ENCODE measurements around the gene IL16.
"Not testable (repeated sequence)": the region's sequence is repeated elsewhere in the genome, so short reads cannot be mapped to it uniquely, and the experiment has no call there.

Gene IL16

DNA sequence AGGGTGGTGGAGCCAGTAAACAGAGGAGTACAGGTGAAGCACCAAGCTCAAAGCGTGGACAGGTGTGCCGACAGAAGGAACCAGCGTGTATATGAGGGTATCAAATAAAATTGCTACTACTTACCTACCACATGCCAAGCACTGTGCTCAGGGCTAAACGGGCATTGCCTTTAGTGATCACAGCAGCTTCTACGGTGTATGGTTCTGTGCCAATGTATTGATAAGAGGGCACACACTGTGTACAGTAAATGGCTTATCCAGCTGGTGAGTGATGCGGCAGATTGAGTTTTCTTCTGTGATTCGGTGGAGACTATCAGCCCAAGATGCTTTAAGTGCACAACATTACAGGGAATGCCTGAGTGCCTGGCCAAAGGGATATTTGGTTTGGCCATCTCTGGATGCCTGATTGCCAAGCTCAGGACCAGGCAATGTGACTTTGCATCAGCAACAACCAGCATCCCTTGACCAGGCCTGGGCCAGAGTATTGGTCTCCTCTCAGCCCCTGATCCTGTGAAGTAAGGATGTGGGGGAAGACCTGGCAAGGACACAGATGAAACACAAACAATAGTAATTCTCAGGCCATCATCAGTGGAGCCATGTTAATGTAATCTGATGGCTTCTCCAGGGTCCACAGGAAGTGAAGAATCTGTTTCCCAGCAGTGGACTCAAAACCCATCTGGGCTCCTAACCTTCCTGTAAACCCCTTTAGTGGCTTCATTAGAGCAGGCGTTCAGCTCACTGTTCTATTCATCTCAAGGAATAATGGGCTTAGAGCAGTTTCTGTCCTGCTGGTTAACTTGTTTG lies 113.2 kb downstream of the IL16 start:
- no peak for DNase-seq (ENCODE audit: low read depth in 4 of 4, low spot score in 1 of 4)

GRCh38 chr15:81310480-81310879 lies 113.8 kb downstream of the IL16 start:
- DNase-seq (ENCODE audit: low read depth in 4 of 4, low spot score in 1 of 4): no peak

DNA sequence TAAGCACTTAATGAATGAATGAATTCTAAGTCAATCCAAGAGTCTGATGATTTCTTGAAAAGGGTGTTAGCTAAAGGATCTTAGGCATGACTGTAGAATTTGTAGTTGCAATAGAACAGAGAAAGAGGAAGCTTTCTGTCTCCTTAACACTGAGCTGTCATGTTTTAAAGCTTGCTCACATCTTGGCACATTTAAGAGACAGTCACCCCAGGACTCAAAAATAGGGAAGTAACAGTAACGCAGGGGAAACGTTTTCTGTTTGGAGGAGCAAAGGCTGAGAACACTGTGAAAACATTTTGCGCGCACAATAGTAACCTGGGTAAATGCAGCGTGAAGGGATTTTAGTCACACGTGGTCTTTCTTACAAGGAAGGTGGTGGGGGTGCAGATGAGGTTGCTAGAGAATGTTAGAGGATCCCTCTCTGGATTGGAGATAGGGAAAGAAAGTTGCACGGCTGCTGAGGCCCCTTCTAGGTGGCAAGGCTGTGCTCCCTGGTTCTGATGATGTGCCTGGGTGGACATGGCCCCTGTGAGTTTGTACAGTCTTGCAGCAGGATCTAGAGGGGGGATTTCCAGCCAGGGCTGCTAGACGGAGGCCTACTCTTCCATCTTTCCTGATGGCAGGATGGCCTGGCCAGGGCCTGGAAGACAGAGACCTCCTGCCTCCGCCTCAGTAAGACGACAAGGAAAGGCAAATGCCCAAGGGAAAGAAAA lies 115.2 kb downstream of the IL16 start:
- no peak for DNase-seq (ENCODE audit: low read depth in 4 of 4, low spot score in 1 of 4)

GRCh38 chr15:81312790-81313543 lies 116.3 kb downstream of the IL16 start:
- DNase-seq (ENCODE audit: low read depth in 4 of 4, low spot score in 1 of 4): no peak

GRCh38 chr15:81313686-81314085 lies 117.0 kb downstream of the IL16 start:
- DNase-seq (ENCODE audit: low read depth in 4 of 4, low spot score in 1 of 4): no peak

DNA sequence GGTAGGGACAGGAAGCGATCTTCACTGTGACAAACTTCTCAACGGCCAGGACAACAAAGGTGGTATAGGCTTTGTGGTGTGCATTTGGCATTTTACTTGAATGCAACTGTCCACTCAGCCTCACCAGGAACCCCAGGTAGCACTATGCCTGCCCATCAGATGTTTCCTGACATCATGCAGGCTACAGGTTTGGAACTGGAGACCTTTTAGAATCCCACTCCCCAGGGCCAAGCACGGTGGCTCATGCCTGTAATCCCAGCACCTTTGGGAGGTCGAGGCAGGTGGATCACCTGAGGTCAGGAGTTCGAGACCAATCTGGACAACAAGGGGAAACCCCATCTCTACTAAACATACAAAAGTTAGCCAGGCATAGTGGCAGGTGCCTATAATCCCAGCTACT lies 117.7 kb downstream of the IL16 start:
- no peak for DNase-seq (ENCODE audit: low read depth in 4 of 4, low spot score in 1 of 4)

DNA sequence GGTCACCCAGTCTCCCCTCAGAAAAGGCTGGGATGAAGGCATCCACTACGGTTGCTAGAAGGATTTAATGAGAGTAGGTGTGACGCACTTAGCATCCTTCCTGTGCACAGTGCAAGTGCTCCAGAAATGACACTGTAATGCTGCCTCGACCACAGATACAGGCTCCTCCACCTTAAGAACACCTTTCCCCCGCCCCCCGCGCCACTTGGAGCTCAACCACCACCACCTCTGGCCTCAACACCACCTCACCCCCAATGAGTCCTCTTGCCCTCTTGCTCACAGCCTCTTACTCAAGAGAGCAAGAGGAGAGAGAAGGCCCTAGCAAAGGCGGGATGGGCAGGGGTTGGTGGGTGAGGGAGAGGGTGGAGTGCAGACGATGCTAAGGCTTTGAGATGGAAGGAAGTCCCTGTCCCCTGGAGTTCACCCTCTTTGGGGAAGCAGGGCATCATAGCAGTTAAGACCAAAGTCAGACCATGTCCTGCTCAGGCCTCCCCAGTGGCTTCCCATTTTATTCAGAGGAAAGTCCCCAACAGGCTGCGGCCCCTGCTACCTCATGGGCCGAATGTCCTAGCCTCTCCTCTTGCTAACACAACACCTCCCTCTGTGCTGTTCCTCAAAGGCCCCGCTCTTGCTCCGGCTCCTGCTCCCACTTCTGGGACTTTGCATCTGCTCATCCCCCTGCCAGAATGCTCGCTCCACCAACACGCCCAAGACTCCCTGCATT lies 118.9 kb downstream of the IL16 start:
- no peak for DNase-seq (ENCODE audit: low read depth in 4 of 4, low spot score in 1 of 4)

GRCh38 chr15:81316267-81316666 lies 119.6 kb downstream of the IL16 start:
- no peak for DNase-seq (ENCODE audit: low read depth in 4 of 4, low spot score in 1 of 4)

GRCh38 chr15:81317642-81318017 lies 121.0 kb downstream of the IL16 start:
- no peak for DNase-seq (ENCODE audit: low read depth in 4 of 4, low spot score in 1 of 4)

DNA sequence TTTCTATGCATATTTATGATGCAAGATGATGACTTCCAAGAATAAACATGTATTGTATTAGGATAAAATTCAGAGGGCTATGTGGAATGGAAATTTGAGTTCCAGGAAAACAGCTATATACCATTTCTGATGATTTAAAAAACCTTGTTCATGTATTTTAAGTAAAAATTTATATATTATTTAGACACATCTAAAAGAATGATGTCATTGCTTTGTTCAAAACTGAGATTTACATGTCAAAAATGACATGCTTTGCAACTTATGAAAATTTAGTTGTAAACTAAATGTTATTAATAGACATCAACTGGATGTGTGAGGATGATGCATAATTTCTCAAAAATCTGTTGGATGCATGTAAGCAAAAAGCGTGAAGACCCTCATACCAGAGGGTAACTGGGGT lies 125.0 kb downstream of the IL16 start:
- no peak for DNase-seq (ENCODE audit: low read depth in 4 of 4, low spot score in 1 of 4)

GRCh38 chr15:81322676-81323253 lies 126.1 kb downstream of the IL16 start:
- DNase-seq (ENCODE audit: low read depth in 4 of 4, low spot score in 1 of 4): no peak

DNA sequence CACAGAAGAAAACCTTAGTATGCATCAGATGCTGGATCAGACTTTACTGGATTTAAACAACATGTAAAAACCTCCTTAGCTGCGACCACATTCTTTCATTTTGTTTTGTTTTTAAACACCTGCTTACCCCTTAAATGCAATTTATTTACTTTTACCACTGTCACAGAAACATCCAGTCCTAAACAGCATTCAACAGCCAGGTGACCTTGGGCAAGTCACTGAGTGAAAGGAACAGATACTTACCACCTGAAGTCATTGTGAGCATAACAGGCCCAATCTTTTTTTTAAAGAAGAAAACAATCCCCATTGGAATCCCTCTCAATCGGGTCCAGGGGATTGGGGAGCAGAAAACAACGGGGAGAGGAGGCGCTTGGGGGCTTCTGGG lies 126.9 kb downstream of the IL16 start:
- DNase-seq (ENCODE audit: low read depth in 4 of 4, low spot score in 1 of 4): no peak

DNA sequence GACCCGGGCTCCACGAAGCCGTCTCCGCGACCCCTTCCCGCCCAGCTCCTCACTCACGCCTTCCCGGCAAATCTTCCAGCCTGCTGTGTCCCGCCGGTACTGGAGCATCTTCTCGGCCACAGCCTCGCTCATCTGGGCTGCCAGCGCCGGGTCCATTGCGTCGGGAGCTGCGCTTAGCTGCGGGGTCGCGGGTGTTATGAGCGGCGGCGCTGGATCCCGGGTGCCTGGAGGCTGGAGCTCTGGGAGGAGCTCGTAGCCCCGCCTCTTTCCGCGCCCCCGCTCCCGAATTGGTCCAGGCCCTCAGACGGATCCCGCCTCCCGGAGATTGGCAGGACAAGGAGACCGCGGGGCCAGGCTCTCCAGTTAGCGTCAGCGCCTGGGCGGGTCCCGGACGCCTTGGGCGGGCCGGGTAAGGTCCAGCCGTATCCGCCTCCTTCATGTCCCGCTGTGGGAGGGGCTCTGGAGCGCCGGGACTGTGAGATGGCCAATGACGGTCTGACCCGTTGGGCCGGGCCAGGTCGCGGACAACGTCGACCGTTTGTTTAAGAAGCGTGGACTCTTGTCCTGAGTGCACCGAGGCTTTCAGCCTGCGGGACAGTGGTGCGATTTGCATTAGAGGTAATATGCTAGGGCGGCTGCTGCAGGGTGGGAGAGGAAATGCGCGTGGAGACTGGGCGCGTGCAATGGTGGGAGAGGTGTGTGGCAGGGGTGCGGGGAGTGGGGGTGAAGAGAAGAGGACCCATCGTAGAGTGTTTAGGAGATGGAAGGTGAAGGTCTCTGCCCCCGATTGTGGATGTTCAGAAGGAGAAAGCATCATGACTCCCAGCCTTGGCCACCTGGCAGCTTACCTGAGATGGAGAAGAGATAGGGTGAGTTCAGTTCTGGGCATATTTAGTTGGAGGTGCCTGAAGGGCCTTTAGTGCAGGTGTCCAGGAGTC lies 127.5 kb downstream of the IL16 start, which contains the start of gene STARD5:
STARD5 (minus strand) TSS at position 198 of the 938 bp plus-strand sequence; CDS start at position 156, 42 bp downstream.
- peak; percentile 90 to 97 (median 95) for DNase-seq (ENCODE audit: low read depth in 4 of 4, low spot score in 1 of 4)

DNA sequence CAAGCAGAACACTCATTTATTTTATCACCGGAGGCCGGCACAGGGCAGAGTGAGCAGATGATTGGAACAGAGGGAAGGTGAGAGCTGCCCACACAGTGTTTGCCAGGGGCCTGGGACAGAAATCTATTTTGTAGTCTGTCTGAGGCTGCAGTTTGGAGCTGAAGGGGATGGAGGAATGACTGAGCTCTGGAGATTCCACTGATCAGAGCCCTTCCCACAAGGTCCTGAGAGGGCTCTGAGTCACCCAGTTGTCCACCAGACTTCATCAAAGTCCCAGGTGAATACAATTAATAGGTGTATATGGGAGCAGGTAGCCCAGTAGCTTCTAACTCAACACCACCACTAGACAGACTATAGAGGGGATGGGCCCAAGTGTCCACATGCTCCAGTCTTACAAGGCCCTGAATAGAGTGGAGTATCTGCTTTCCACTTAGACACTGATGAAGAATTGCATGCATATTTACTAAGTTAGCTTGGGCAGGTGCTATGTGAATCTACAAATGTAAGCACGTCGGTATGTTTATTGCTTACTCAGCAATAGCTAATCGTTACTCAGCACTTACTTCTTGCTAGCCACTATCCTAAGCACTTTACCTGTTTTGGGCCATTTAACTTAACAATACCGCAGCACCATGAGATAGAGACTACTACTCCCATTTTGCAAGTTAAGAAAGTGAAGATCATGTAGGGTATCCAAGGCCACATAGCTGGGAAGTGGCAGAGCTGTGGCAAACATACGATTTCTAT lies 130.0 kb downstream of the IL16 start:
- no peak for DNase-seq (ENCODE audit: low read depth in 4 of 4, low spot score in 1 of 4)

GRCh38 chr15:81327516-81327915 lies 130.8 kb downstream of the IL16 start:
- DNase-seq (ENCODE audit: low read depth in 4 of 4, low spot score in 1 of 4): no peak

GRCh38 chr15:81329446-81329845 lies 132.8 kb downstream of the IL16 start:
- DNase-seq (ENCODE audit: low read depth in 4 of 4, low spot score in 1 of 4): no peak

GRCh38 chr15:81330366-81331090 lies 133.8 kb downstream of the IL16 start:
- no peak for DNase-seq (ENCODE audit: low read depth in 4 of 4, low spot score in 1 of 4)

DNA sequence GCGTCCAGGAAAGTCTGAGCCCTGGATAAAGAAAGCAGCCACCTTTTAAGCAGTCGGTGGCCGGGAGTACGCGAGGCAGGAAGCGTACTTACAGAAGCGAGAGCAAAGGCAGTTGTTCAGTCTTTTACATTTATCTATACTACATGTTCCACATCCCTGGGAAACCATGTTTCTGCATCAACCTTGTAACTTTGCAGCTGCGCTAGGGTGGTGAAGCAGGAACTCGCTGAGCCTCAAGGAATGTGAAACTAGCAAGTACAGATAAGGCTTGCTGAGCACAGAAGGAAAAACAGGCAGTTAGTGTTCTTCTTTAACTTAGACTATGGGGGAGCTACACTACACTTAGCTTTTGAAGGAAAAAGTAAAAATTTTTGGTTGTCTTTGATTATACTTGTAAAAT lies 134.5 kb downstream of the IL16 start:
- DNase-seq (ENCODE audit: low read depth in 4 of 4, low spot score in 1 of 4): not testable (repeated sequence)
